A549 treated with ZK216348 at 1 μM for 4 hours (cell line): ENCODE results near the gene GABPB2. TPM values are rescaled to one million over a fixed set of nuclear protein-coding genes. Genes with fewer than 3 reads are reported as not detected.

Experiments
- total RNA-seq: library from RNA; stranded (reverse); fragments of 200-300 nt; extraction: Qiagen RNA extraction; gene quantifications from 5 replicates; pipeline ENCODE4 v1.2.3, GENCODE V29; 2022; ENCODE audit warnings: low read depth

GABPB2 gene
- 3.2 to 4.0 TPM (median 3.7 TPM) in 5 replicates for total RNA-seq

GRCh38 chr1:151070474-151071276 is at the start of gene GABPB2:
GABPB2 (plus strand) TSS chr1:151070761; CDS start chr1:151088190, 17,429 bp downstream.

GRCh38 chr1:151036356-151036755 is 34.2 kb upstream of the GABPB2 start, which contains the start of gene BNIPL:
BNIPL (plus strand) TSS chr1:151036586; CDS start chr1:151036726, 140 bp downstream.

DNA sequence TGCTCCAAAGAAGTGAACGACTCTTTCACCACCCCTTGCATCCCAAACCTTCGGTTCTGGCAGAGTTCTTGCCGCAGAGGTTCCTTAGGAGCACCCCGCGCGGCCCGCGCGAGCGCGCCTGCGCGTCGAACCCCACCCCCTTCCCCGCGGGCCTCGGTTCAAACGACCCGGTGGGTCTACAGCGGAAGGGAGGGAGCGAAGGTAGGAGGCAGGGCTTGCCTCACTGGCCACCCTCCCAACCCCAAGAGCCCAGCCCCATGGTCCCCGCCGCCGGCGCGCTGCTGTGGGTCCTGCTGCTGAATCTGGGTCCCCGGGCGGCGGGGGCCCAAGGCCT is 23.0 kb upstream of the GABPB2 start, which contains the start of gene C1orf56:
C1orf56 (plus strand) TSS at position 161 of the 334 bp plus-strand sequence; CDS start at position 258, 97 bp downstream.

DNA sequence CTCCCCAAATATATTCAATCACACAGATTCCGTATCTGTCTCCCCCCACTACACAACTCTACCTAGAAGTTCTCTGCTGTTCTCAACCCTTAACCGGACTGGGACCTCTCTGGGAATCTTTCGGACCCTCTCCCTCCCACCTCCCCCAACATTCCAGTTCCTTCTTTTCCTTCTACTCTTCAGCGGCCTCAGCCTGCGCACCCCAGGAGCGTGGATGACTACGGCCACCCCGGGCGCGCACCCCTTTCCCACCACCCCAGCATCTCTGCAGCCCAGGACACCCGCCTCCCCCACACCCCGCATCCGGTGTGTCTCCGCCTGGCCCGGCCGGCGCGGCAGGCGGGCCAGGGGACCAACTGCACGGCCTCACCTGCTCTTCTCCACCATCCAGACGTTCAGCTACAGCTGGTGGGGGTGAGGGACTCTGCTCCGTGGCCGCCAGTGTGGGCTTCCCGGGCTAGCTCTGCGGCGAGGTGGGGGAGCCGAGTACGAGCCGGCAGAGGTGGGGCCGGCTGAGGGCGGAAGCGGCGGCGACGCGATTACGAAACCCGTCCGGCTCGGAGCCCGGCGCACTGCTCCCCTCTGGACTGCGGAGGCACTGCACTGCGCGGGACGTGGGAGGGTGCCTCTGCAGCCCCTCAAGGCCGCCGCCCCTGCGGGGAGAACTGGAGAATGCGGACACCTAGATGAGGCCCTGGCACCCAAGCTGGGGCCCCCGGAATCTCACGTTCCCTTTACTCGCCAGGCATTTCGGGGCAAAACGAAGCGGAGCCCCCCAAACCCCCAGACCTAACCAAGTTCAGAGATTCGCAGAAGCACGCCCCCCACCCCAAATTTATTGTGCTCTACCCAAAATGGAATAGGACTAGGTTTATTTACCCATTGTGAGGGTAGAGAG is 11.2 kb upstream of the GABPB2 start, which contains the start of gene CDC42SE1:
CDC42SE1 (minus strand) TSS at position 514 of the 898 bp plus-strand sequence. CDS start 3,892 bp downstream, outside the sequence.

GRCh38 chr1:151060007-151060656 is 10.4 kb upstream of the GABPB2 start, which contains the start of gene MLLT11:
MLLT11 (plus strand) TSS chr1:151060397; CDS start chr1:151067225, 6,828 bp downstream.

GRCh38 chr1:151146412-151147131 is 76.0 kb downstream of the GABPB2 start, which contains the start of gene SEMA6C:
SEMA6C (minus strand) TSS chr1:151146631; CDS start chr1:151142621, 4,010 bp downstream.

DNA sequence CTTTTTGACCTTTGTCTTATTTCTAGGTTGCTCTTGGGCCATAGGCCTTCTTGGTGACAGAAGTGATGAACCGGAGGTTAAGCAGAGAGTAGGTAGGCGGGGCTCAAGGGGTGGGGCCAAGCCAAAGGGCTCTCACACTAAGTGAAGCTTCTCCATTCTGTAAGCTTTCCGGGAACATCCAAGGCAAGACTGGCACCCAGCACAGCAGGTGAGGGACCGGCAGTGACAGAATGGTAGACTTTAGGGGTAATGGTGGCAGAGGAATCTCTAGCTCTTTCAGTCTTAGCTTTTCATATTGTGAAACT is 85.9 kb downstream of the GABPB2 start, which contains the start of gene TNFAIP8L2:
TNFAIP8L2 (plus strand) TSS at position 135 of the 305 bp plus-strand sequence. CDS start 2,049 bp downstream, outside the sequence.

DNA sequence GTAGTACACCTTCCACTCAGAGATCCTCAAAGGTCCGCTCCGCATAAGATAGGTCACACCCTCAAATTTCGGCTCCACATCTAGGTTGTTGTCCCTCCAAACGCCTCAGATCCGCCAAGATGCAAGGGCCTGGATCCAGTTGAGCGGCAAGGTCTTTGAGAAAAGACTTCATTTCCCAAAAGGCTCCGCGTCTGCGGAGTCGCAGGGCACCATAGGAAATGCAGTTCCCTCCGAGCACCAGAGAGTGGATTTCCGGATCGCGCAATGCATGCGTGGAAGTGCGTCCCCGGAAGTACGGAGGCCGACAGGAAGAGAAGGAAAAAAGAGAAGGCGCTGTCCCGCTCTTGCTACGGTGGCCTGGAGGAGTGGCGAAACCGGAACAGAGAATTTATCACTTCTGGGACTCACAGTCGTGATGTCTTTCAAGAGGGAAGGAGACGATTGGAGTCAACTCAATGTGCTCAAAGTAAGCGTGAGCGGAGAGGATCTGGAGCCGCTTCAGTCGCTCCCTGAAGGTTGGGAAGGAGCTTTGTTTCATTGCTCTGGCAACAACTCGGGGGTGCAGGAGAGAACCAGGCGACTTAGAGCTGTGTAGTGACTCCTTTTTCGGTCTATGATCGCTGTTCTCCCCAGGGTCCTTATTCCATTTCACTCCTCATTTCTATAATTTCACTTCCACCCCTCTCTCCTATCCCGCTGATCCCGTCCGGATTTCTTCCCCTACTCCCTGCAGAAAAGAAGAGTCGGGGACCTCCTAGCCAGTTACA is 95.4 kb downstream of the GABPB2 start, which contains the start of the genes LYSMD1 and SCNM1:
LYSMD1 (minus strand) TSS at position 165 of the 767 bp plus-strand sequence. CDS start 644 bp downstream, outside the sequence.
SCNM1 (plus strand) TSS at position 407 of the 767 bp plus-strand sequence; CDS start at position 416, 9 bp downstream.

Other genes starting within 250 kb of the GABPB2 start
- gene ARNT, start 194.2 kb upstream of the GABPB2 start, total RNA-seq: 9.9 to 14.7 TPM (median 12.3 TPM) in 5 replicates
- 0.12 TPM in 1 of 5 replicates, not detected in the others for gene CTXND2, start 183.6 kb upstream of the GABPB2 start, total RNA-seq
- gene SETDB1, start 144.4 kb upstream of the GABPB2 start, total RNA-seq: 22.0 to 26.5 TPM (median 25.5 TPM) in 5 replicates
- gene CERS2, start 95.9 kb upstream of the GABPB2 start, total RNA-seq: 233 to 262 TPM (median 240 TPM) in 5 replicates
- 0.87 to 1.3 TPM (median 1.1 TPM) in 5 replicates for gene ANXA9, start 88.5 kb upstream of the GABPB2 start, total RNA-seq
- gene MINDY1, start 63.9 kb upstream of the GABPB2 start, total RNA-seq: 2.3 to 4.2 TPM (median 3.8 TPM) in 5 replicates
- 10.8 to 16.0 TPM (median 14.6 TPM) in 5 replicates for gene PRUNE1, start 62.3 kb upstream of the GABPB2 start, total RNA-seq
- gene BNIPL, start 34.2 kb upstream of the GABPB2 start, total RNA-seq: 0.07 to 0.27 TPM (median 0.09 TPM) in 3 of 5 replicates, not detected in the others
- gene C1orf56, start 23.0 kb upstream of the GABPB2 start, total RNA-seq: 4.2 to 7.5 TPM (median 6.7 TPM) in 5 replicates
- gene CDC42SE1, start 11.1 kb upstream of the GABPB2 start, total RNA-seq: 78.6 to 87.3 TPM (median 81.7 TPM) in 5 replicates
- gene MLLT11, start 10.4 kb upstream of the GABPB2 start, total RNA-seq: 9.5 to 20.3 TPM (median 17.4 TPM) in 5 replicates
- gene SEMA6C, start 75.9 kb downstream of the GABPB2 start, total RNA-seq: 0.59 to 2.2 TPM (median 1.5 TPM) in 5 replicates
- gene TNFAIP8L2, start 85.9 kb downstream of the GABPB2 start, total RNA-seq: not detected in 5 replicates
- gene LYSMD1, start 95.1 kb downstream of the GABPB2 start, total RNA-seq: 4.6 to 7.4 TPM (median 6.9 TPM) in 5 replicates
- 44.7 to 55.2 TPM (median 46.7 TPM) in 5 replicates for gene SCNM1, start 95.4 kb downstream of the GABPB2 start, total RNA-seq
- gene TMOD4, start 105.2 kb downstream of the GABPB2 start, total RNA-seq: 0.66 to 0.74 TPM in 2 of 5 replicates, not detected in the others
- 43.3 to 64.3 TPM (median 46.5 TPM) in 5 replicates for gene VPS72, start 119.4 kb downstream of the GABPB2 start, total RNA-seq
- gene PIP5K1A, start 127.8 kb downstream of the GABPB2 start, total RNA-seq: 43.7 to 66.5 TPM (median 45.9 TPM) in 5 replicates
- gene PSMD4, start 184.0 kb downstream of the GABPB2 start, total RNA-seq: 160 to 214 TPM (median 195 TPM) in 5 replicates
- gene ZNF687, start 211.5 kb downstream of the GABPB2 start, total RNA-seq: 8.4 to 14.9 TPM (median 13.4 TPM) in 5 replicates